Activated CD4-positive, alpha-beta T cell treated with anti-CD3 and anti-CD28 coated beads, Interleukin-2, amount 50 U/mL, for 48 hours (primary cell): Measurements from ENCODE around the gene ELF1.
"Not testable (repeated sequence)": the region's sequence is repeated elsewhere in the genome, so short reads cannot be mapped to it uniquely, and the experiment has no call there.

Experiments
- DNase-seq, 2 experiments: peaks; one replicate each; pipeline ENCODE4 v3.0.0-alpha.2; 2020

ELF1 gene

GRCh38 chr13:40931719-40932118 is 87.4 kb downstream of the ELF1 start:
- DNase-seq, result no peak

GRCh38 chr13:40929883-40930282 is 89.2 kb downstream of the ELF1 start:
- not testable (repeated sequence) for DNase-seq

GRCh38 chr13:40928980-40929379 is 90.1 kb downstream of the ELF1 start:
- DNase-seq, result no peak

GRCh38 chr13:40927929-40928328 is 91.2 kb downstream of the ELF1 start:
- no peak for DNase-seq

GRCh38 chr13:40923867-40924266 is 95.2 kb downstream of the ELF1 start:
- DNase-seq, result no peak

- no peak for DNase-seq
Observed at GRCh38 chr13:40922437-40923040, 96.6 kb downstream of the ELF1 start.

- no peak for DNase-seq
Observed at GRCh38 chr13:40920826-40921225, 98.3 kb downstream of the ELF1 start.

GRCh38 chr13:40919901-40920300 is 99.2 kb downstream of the ELF1 start:
- DNase-seq, result not testable (repeated sequence)

GRCh38 chr13:40916207-40916998 is 102.7 kb downstream of the ELF1 start:
- DNase-seq, result no peak

GRCh38 chr13:40914863-40915262 is 104.3 kb downstream of the ELF1 start:
- not testable (repeated sequence) for DNase-seq

GRCh38 chr13:40911341-40911740 is 107.8 kb downstream of the ELF1 start:
- no peak for DNase-seq

GRCh38 chr13:40910324-40911050 is 108.6 kb downstream of the ELF1 start:
- peak; percentile 21 to 31 for DNase-seq

- DNase-seq, result not testable (repeated sequence)
Observed at GRCh38 chr13:40909541-40910200, 109.4 kb downstream of the ELF1 start.

GRCh38 chr13:40908546-40908945 is 110.6 kb downstream of the ELF1 start:
- DNase-seq, result no peak

- DNase-seq, result not testable (repeated sequence)
Observed at GRCh38 chr13:40901032-40901431, 118.1 kb downstream of the ELF1 start.

- not testable (repeated sequence) for DNase-seq
Observed at GRCh38 chr13:40900568-40900967, 118.5 kb downstream of the ELF1 start.

- DNase-seq, result no peak
Observed at GRCh38 chr13:40897053-40897452, 122.1 kb downstream of the ELF1 start.

- DNase-seq, result no peak
Observed at GRCh38 chr13:40895227-40896184, 123.6 kb downstream of the ELF1 start.

GRCh38 chr13:40893573-40893972 is 125.5 kb downstream of the ELF1 start:
- not testable (repeated sequence) for DNase-seq

- no peak for DNase-seq
Observed at GRCh38 chr13:40886017-40886416, 133.1 kb downstream of the ELF1 start.

GRCh38 chr13:40884175-40884574 is 134.9 kb downstream of the ELF1 start:
- not testable (repeated sequence) for DNase-seq
